Activated CD8-positive, alpha-beta memory T cell treated with anti-CD3 and anti-CD28 coated beads, Interleukin-2, amount 50 U/mL, for 1 hour (primary cell): Measurements from ENCODE around the gene CNTN4.
"Not testable (repeated sequence)": the region's sequence is repeated elsewhere in the genome, so short reads cannot be mapped to it uniquely, and the experiment has no call there.

Experiments
- DNase-seq: peaks from one replicate; pipeline ENCODE4 v3.0.0-alpha.2; 2020; ENCODE audit errors: extremely low read depth

The CNTN4 gene

DNA sequence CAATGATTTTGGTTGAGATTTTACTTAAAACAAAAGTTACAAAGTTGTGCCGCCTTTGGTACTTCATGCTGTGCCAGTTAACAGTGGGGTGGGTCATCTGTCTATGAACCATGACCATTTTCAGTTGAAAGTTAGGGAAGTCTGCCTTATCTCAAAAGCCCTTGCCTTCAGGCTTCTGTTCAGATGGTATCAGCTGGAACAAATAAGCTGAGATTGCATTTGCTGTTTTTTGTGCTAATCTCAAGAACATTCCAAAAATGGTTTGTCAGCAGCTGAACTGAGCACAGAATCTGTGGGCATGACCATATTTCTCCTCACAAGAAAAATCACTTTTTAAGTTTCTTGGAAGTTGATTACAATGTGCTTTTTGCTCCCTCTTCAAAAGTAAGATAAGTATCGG lies 869.2 kb downstream of the CNTN4 start:
- DNase-seq: no peak

- no peak for DNase-seq
These were observed 869.8 kb downstream of the CNTN4 start for GRCh38 chr3:2968475-2968874.

DNA sequence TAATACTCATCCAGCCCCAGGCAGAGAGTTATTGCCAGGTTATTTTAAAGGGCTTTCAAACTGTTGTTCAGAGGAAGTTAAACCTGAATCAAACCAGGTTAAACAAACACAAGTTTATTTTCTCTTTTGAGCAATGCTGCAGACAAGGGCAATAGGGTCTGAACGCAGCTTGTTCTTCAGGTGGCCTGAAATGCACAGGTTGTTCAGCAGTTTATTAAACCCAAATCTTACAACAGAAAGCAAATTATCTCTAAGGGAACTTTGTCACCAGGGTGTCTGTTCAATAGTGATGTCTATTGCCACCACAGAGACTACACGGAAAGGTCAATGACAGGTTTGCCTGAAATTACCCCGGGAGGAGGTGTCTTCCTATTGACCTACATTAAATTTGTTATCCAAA lies 877.5 kb downstream of the CNTN4 start:
- DNase-seq: no peak

DNA sequence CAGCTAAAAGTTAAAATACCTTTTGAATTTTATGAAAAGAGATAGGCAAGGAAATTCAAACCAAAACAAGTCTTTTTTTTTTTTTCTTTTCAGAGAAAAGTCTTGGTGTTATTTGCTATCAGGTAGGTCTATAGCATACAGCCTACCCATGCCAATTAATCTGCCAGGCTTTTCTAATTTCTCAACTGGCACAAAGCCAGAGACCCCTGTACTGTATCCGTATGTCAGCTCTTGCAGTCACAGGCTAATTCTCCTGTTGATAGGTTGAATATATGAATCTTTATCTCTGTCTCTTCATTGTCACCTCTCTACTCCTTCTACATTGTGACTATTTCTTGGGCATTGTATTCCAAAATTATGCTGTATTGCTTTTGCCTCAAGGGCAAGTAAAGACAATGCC lies 878.1 kb downstream of the CNTN4 start:
- DNase-seq: no peak

DNA sequence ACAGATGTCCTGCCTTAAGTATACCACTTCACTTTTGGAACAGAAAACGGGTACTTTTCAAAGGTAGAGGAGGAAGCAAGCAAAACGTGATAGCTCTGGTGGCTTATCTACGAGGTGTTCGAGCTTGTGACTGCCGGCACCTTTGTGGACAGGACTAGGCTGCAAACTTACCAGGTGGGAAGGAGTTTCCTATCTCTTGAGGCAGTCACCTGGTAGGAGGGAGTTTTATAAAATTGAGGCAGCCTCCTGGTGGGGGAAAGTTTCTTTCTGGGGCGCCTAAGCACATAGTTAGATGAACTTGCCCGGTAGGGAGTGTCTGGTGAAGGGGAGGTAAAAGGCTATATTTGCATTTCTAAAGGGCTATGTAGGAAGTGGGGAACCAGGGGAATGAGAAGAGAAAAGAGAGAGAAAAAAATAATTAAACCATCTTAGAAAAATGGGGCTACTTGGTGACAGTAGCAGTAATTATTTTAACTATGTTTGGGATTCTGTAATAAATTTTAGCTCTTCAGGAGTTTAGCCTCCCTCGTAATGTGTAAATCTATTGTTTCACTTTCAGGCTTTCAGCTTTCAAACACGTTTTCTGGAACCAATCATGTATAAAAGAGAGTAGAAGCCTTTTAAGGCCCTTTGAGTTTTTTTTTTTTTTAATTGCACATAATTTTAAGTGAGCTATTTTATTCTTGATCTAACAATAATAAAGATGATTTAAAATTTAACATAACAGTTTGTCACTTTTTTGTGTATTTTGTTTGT lies 880.5 kb downstream of the CNTN4 start:
- DNase-seq: no peak

DNA sequence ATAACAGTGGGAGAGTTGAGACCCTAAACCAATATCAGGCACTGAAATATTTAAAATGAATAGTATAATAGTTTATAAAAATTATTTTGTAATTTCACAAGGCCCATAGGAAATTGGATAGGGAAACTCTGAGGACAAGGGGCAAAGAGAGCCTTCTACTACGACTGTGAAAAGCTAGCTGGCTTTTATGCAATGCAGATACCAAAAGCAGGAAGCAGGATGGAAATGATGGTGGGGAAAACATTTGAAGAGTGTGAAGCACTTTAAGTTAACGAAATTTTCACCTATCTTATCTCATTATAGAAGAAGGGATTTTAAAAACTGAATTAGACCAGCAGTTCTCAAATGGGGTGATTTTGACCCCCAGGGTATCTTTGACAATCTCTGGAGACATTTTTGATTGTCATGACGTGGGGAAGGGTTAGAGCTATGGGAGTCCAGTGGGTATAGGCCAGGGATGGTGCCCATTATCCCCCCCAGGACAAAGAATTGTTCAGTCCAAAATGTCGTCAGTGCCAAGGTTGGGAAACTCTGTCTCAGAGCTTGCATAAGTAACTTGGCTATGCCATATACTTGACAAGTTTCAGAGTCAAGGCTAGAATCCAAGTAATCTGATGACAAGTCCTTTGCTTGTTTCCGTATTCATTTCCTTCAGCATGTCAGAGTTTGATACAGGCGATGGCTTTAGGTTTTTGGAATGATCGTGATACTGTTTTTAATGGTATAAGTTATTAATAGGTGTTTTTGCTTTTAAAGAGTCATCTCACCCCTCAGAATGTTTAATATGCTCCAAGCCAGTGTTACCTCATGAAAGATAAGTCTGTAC lies 885.6 kb downstream of the CNTN4 start:
- DNase-seq: no peak

GRCh38 chr3:2984831-2985220 lies 886.2 kb downstream of the CNTN4 start:
- no peak for DNase-seq

- no peak for DNase-seq
These were observed 886.8 kb downstream of the CNTN4 start for GRCh38 chr3:2985479-2985878.

DNA sequence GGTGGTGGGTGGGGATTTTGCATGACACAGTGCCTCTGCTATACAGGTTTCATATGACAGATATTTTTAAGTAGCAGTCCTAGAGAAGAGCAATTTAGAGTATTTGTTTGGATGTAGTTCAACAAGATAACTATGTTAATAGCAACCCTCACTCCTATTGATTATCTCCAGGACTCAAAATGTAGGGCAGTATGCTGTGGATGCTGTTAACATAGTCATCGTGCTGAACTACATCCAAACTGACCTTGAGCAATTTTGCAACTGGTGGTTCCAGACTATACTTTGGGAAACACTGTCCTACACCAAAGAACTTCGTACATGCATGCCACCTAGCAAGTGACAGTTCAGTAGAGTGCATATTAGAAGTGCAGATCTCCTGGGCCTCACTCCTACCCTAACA lies 893.9 kb downstream of the CNTN4 start:
- DNase-seq: no peak

- not testable (repeated sequence) for DNase-seq
These were observed 894.5 kb downstream of the CNTN4 start for GRCh38 chr3:2993130-2993529.

DNA sequence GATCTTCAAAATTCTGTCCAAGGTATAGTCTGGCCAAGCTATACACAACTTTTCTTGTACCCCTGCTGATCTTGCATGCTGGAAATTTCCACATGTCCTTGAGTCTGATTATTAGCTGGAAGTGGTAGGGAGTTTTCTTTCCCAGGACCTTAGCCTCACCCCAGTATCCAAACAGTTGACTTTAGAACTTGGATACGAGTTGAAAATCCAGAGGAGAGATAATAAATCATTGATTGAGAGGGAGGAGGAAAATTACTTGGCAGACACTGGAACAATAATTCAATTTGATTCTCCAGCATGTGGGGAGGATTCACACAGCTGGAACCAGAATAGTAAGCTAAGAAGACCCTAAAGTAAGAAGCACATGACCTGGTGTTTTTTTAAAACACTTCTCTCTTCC lies 895.1 kb downstream of the CNTN4 start:
- DNase-seq: no peak

DNA sequence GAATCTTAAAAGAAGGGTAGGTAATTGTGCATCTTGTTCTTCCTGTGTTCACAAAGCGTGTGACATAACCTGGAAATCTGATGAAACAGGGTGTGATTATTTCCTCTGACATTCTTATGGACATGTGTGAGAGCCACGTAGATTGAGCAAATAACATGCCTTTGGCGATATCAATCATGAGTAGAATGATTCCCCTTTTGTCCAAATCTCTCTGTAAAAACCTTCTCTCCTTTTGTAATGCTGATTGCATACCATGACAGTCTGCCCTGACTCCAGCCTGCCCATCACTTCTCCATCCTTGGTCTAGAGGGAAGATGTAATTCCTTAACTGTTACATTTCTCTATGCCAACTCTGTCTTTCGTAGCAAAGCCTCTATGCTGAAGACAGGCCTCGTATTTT lies 896.5 kb downstream of the CNTN4 start:
- DNase-seq: no peak

DNA sequence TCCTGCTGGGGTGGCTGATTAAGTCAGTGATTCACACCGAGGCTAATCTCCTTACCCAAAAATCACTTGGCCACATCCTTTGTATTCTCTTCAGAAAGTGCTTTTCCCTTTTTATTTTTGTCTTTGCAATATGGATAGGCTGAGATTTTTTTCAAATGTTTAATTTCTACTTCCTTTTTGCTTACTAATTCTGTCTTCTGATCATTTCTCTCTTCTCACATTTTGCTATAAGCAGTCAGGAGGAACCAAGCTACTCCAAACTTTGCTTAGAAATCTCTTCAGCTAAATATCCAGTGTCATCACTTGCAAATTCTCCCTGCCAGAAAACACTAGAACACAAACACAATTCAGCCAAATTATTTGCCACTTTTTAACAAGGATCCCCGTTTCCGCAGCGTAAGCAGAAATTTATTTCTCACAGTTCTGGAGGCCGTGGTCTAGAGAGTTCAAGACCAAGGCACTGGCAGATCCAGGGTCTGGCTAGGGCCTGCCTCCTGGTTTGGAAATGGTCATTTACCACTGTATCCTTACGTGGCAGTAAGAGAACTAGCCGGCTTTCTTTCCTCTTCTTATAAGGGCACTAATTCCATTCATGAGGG lies 906.6 kb downstream of the CNTN4 start:
- DNase-seq: no peak

DNA sequence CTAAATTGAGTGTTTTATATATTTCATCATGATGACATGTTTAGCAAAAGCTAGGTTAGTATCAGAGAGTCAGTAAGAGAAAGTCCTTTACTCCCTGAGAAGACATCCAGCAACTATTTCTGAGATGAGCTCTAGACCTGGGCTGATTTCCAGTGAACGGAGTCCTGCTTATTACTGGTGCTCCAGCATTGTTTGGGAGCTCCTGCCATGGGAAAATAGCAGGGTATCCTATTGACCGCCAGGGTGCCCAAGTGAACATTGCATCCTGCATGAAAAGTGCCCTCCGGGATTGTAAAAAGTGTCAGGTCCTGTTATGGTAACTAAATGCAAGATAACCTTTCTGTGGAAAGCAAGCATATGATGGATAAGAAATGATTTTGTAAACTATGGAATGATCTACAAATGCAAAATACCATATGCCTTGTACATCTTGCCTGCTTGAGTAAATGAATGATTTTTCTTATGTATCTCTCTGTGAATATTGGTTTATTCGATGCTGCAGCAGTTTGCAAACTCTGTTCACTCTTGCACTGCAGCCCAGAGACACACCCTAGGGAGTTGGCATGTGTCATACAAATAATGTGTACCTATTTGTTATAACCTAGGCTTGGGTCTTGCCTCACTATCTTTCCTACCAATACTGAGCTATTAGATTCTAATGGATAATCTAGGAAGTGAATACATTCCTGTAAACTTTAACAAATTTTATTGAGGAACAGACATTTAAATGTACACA lies 914.8 kb downstream of the CNTN4 start:
- no peak for DNase-seq

DNA sequence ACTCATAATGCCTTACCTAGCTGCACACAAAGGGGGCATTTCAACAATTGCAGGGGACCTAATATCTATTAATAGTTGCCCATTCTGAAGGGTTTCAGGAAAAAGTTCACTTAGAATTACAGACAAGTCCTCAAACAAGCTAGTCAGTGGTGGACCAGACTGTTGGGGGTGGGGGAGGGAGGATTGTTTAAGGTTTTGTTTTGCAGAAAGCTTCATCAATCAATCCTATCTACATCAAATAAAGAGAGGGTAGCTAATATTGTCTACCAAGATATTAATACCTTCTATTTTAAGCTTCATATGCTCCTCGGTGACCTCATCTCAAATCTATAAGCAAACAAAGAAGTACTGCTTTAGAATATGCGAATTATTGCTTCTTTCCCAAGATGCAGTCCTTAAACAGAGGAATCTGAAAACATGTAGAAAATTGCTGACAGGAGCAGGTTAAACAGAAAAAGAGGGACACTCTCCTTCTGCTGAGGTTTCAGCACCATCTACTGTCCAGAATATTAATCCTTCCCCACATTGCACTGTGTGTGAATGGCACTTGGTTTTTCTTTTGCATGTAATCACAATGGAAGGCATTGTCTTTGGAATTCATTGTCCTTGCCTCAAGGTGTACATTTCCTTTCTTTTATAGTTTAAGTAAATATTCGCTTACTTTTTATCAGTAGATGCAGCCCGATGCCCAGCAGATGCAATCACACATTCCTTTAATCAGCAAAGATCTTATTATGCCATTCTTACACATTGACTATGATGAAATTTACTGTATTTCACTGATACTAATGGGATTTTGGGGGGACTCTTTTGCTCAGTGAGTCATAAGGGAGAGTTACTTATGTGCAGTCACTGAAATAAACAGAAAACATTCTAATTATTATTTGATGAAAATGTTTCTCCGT lies 916.8 kb downstream of the CNTN4 start:
- no peak for DNase-seq

GRCh38 chr3:3016226-3016625 lies 917.6 kb downstream of the CNTN4 start:
- no peak for DNase-seq

GRCh38 chr3:3020209-3020608 lies 921.5 kb downstream of the CNTN4 start:
- no peak for DNase-seq

GRCh38 chr3:3023111-3023745 lies 924.6 kb downstream of the CNTN4 start:
- no peak for DNase-seq

- no peak for DNase-seq
These were observed 929.4 kb downstream of the CNTN4 start for GRCh38 chr3:3027976-3028567.

- DNase-seq: no peak
These were observed 932.7 kb downstream of the CNTN4 start for GRCh38 chr3:3031326-3031725.
